Measurements from ENCODE around the gene CANX.
A peak's percentile ranks its signal among the peaks of the same experiment; 100 is the strongest.
"Not testable (repeated sequence)": the region's sequence is repeated elsewhere in the genome, so short reads cannot be mapped to it uniquely, and the experiment has no call there.

CANX gene, protein sequence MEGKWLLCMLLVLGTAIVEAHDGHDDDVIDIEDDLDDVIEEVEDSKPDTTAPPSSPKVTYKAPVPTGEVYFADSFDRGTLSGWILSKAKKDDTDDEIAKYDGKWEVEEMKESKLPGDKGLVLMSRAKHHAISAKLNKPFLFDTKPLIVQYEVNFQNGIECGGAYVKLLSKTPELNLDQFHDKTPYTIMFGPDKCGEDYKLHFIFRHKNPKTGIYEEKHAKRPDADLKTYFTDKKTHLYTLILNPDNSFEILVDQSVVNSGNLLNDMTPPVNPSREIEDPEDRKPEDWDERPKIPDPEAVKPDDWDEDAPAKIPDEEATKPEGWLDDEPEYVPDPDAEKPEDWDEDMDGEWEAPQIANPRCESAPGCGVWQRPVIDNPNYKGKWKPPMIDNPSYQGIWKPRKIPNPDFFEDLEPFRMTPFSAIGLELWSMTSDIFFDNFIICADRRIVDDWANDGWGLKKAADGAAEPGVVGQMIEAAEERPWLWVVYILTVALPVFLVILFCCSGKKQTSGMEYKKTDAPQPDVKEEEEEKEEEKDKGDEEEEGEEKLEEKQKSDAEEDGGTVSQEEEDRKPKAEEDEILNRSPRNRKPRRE

DNA sequence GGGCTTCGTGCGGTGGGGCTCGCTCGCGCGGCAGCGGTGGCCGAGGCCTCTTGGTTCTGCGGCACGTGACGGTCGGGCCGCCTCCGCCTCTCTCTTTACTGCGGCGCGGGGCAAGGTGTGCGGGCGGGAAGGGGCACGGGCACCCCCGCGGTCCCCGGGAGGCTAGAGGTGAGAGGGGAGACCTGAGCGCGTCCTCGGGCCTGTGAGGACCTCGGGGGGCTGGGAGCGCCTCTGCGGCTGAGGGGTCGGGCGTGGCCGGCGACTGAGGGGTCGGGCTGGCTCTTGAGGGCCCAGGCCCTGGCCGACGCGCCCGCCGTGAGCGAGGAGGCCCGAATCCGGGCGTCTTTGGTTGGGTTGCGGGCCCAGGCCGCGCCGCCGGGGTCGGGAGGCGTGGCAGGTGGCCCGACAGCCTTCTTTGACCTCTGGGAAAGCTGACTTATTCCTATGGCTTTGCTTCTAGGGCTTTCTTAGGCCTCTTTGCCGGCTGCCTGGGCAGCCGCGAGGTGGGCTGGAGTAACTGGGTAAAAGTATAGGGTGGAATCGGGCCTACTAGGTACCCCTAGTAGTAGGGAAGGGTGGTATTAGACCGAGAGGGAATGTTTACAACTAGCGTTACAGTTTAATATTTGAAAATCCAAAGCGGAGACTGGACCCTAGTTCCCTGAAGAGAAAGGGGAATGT is at the start of gene CANX:
TSS of gene CANX (plus strand) at position 33 of the 681 bp plus-strand sequence. CDS start 6,715 bp downstream, outside the sequence.
- DNase-seq = no peak

DNA sequence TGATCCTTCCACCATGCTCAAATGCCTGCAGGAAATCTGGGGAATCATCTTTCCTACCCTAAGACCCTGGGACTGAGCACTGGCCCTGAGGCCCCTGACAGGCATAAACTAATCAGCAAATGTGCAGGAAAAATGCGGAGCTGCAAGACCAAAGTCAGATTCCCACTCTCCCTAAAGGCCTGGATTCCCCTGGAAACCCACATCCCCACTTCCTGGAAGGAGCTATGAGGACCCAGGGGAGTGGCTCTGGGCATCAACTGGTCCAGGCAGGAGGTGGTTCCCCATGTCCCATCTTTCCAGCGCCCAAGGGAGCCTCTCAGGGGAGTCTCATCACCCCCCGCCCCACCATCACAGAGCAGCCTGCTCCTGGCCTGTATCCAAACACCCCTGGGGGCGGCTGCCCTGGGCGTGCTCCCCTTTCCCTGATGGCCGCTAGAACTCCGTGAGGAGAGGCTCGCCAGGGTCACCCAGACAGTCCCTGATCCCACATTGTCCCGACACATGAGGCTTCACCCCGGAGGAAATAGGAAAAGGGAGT is 49.5 kb upstream of the CANX start:
- not testable (repeated sequence) for DNase-seq

DNA sequence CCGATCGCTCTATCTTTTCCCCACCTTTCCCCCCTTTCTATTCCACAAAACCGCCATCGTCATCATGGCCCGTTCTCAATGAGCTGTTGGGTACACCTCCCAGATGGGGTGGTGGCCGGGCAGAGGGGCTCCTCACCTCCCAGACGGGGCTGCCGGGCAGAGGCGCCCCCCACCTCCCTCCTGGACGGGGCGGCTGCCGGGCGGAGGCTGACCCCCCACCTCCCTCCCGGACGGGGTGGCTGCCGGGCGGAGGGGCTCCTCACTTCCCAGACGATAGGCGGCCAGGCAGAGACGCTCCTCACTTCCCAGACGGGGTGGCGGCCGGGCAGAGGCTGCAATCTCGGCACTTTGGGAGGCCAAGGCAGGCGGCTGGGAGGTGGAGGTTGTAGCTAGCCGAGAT is 48.5 kb upstream of the CANX start:
- DNase-seq = not testable (repeated sequence)

DNA sequence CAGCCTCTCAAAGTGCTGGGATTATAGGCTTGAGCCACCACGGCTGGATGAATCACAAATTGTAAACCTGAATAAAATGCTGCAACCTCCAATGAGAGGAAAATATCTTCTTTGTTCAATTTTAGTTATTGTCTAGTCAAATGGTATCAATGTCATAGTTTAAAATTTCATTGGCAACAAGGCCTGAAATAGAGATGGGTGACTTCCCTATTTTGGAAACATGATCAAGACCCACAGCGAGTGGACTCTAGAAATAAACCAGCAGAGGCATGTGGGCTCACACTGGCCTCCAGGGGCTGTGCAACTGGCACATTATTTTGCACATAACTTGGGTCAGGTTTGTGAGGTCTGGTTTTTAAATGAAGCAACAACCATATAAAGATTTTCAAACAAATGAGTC is 45.6 kb upstream of the CANX start:
- not testable (repeated sequence) for DNase-seq

DNA sequence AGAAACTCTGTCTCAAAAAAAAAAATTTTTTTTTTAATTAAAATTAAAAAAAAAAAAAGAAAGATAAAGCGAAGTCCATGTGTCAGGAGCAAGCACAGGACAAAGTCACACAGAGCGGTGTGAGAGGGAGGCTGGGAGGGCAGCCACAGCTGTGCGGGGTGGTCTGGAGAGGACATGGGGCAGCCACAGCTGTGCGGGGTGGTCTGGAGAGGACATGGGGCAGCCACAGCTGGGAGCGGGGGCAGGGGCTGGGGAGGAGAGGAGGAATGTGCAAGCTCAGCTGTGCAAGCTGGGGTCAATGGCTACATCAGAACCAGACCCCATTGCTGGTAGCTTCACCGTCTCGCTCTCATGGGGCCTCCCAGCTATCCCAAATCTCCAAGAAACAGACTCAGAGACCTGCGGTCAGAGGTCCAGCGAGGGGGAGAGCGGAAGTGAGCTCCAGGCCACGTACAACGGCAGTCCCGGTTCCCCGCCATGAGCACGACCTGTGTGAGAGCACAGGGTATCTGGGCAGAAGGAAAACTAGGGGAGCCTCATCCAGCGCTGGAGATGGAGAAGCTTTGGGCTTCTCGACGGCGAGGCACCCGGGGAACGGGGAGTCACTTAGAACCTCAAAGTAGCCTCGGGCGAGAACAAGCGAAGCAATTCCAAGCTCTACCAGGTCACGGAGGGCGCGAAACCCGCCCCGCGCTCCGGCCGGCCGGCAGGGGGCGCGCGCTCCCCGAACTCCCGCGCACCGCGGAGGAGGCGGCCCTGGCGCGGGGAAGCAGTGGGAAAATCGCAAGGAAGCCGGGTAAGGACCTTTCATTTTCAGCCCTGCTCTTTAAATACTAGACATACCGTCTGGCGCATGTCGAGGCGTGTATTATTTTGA is 41.2 kb upstream of the CANX start:
- not testable (repeated sequence) for DNase-seq

DNA sequence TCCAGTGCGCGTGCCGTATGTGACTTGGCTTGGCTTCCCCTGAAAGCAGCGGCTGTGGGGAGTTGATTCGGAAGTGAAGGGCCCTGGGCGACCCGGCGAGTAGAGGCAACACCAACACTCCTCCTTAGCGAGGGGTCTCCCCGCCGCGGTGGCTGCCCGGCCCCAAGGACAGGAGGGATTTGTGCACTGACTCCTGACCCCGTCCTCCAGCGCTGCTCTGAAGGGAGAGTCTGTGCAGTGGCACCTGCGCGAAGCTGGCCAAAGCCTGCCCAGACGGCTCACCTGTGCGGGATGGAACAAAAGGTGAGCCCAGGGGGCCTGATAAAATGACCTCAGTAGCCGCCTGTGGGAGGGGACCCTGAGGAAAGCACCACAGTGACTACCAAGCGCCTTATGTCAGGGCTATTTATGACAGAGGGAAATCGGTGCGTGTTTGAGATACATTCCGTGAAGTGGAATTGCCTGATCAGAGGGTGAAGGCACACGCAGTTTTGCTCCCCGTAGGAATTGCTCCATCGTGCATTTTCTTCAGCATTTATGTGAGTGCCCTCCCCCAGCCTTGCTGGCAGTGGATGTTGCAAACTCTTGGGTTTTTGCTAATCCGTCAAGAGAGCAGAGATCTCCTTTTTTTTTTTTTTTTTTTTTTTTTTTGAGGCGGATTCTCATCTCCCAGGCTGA is 40.4 kb upstream of the CANX start:
- not testable (repeated sequence) for DNase-seq

DNA sequence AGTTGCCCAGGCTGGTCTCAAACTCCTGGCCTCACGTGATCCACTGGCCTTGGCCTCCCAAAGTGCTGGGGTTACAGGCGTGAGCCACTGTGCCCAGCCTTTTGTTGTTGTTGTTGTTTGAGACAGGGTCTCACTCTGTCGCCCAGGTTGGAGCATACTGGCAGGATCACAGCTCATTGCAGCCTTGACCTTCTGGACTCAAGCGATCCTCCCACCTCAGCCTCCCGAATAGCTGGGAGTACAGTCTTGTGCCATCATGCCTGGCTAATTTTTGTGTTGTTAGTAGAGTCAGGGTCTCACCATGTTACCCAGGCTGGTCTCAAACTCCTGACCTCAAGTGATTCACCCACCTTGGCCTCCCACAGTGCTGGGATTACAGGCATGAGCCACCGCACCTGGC is 37.1 kb upstream of the CANX start:
- not testable (repeated sequence) for DNase-seq

DNA sequence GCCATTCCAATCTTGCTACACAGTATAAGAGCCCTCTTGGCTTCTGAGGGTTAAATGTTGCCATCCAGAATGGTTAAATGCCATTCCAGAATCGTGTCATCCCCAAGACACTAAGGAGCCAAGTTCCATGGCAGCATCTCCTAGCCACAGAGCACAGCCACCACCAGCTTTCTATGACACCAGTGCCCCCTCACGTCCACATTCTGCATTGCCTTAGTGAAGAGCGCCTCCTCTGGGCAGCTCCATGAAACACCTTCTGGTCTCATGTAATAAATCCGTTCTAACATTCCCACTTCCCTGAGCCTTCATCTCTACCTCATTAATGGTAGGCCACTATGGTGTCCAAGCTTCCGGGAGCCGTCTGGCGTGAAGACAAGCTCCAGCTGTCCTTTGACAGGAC is 30.4 kb upstream of the CANX start:
- no peak for DNase-seq

DNA sequence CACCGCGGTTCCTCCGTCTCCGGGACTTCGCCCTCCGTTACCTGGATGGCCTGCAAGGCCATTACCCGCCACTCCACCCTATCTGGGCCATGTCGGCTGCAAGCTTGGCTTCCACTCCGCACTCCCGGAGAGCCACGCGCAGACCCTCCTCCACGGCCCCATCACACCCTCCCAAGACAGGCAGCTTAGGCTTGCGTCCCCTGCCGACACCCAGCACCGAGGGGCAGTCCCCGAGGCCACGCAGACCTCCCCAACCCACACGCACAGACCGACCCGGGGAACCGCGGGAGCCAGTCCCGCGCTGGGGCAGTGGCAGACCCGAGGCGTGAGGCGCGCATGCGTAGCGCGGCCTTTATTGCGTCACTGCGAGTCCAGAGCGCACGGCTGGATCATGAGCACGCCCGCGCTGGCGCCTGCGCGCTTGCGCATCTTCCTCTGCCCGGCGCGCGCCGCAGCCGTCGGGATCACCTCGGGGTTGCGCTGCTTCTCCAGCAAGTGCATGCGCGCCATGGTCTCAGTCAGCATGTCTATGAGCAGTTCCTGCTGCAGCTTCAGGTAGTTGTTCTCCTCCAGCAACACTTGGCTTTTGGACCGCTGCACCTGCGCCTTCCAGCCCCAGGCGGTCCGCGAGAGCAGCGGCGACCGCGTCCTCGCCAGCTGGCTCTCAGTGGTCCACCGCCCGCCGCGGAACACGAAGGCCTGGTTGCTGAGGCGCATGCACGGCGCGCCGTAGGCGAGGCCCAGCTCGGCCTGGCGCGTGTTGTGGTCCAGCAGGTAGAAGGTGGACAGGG is 20.3 kb upstream of the CANX start:
- DNase-seq = peak; percentile 89

DNA sequence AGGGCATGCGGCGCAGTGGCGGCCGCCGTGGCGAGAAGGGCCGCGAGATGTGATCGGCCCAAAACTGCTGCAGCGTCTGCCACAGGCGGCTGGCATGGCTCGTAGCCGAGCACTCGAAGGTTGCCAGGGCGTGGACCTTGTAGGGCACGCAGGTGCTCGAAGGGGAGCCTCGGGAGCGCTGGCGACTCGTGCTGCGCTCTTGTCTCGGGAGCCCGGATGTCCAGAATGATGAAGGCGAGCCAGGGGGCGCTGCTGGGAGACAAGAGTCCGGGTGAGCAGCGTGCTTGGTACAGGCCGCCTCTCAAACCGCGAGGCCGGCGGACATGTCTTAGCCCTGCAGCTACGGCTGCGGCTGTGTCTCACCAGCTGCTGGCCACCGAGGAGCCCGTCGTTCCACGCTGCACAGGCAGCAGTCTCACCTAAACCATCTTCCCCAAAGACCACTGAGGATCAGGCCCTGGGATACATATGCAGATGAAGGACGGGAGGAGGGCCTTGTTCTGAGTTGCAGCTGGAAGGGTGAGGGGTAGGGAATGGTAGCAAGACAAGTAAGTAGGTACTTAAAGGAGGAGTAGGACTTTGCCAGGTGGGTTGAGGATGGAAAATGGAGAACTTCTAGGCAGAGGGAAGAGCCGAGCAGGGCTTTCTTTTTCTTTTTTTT is 19.6 kb upstream of the CANX start:
- no peak for DNase-seq

DNA sequence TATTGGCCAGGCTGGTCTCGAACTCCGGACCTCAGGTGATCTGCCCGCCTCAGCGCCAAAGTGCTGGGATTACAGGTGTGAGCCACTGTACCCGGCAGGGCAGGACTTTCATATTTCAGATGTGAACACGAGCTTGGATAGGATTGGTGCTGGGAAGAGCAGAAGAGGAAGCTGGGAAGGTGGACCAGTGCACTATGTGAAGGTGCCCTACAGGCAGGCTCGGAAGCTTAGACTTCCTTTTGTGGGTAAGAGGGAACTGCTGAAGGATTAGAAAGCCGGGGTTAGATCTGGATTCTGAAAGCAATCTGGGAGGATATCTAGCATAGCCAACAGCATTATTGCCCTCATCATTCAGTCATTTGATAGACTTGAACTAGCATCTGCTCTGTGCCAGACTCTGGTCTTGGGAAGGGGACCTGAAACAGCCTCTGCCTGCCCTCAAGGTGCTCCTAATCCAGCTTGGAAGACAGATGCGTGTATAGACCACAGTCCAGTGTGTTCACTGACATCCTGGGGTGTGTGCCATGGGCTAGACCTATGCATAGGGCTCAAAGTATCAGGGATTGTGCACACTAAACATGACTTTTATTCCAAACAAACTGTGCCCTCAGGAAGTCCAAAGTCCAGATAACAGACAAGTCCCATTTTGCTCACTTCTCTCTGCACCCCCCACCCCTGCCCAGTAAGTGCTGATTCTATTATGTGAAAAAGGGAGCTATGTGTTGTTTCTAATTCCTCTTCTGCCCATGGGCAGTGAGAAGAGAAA is 18.6 kb upstream of the CANX start:
- no peak for DNase-seq

DNA sequence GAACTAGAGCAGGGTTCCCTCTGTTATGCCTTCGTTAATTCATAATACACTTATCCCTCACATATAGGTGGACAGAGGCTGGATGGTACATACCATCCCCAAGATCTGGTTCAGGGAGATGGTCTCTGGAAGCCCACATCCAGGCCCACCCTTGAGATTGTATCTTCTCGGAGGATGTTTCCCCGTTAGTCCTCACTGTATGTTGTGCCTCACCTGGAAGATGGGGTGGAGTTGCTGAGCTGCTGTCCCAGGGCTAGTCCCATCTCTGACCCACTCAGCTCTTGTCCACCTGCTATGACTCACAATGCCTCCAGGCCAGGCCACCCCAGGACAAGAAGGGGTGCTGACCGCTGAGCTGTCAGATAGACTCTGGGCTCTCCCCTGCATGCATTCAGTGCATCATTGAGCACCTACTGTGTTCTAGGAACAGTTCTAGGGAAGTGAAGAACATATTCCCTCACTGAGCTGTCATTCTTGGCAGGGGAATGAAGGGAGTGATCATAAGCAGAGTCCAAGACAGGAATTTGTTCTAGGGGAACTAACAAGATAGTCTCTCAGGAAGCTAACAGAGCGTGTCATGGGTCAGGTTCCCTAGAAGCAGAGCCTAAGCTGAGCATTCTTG is 17.9 kb upstream of the CANX start, which contains the start of gene CBY3:
TSS of gene CBY3 (minus strand) at position 255 of the 622 bp plus-strand sequence. CDS start at position 139, 116 bp downstream.
- DNase-seq = no peak

DNA sequence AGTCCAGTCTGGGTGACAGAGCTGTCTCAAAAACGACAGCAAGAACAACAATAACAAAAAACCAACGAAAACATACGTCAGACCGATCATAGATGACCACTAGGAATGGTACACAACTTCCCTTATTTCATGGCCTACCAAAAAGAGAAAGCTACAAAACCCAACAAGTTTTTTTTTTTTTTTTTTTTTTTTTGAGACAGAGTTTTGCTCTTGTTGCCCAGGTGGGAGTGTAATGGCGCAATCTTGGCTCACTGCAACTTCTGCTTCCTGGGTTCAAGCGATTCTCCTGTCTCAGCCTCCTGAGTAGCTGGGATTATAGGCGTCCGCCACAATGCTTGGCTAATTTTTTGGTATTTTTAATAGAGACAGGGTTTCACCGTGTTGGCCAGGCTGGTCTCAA is 9.6 kb upstream of the CANX start:
- DNase-seq = not testable (repeated sequence)

DNA sequence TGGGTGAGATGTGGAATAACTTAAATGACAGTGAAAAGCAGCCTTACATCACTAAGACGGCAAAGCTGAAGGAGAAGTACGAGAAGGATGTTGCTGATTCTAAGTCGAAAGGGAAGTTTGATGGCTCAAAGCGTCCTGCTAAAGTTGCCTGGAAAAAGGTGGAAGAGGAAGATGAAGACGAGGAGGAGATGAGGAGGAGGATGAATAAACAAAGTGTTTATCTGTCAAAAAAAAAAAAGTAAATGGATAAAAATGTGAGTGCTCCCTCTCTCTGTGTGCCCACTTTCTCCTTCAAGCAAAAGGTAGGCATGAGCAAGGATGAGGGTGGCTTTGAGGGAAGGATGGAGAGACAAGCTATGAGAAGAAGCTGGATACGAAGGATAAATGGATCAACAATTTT is 4.2 kb upstream of the CANX start:
- DNase-seq = no peak

DNA sequence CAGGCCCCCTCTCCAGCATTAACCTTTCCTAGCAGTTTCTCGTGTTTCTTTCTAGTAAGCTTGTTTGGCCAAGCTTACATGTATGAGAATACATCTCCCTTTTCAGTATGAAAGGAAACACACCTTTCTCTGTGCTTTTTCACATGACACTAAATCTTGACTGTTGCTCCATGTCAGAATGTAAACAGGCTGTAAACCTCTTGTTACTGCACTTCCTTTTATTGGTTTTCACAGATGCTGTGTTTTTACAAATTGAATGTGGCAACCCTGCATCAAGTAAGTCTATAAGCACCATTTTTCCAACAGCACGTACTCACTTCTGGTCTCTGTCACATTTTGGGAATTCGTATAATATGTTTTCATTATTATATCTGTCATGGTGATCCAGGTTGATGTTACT is 2.2 kb upstream of the CANX start:
- DNase-seq = no peak

DNA sequence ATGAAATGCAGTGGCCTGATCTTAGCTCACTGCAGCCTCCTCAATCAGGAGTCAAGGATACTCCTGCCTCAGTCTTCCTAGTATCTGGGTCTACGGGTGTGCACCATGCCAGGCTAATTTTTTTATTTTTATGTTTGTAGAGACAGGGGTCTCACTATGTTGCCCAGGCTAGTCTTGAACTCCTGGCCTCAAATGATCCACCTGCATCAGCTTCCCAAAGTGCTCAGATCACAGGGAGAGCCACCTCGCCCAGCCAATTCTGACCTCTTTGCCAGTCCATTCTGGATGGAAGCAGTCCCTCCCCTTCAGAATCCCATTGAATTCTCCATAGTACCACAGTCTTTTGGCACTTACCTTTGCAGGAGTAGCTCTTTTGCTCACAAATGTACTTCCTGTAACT is 1.7 kb upstream of the CANX start:
- DNase-seq = no peak

DNA sequence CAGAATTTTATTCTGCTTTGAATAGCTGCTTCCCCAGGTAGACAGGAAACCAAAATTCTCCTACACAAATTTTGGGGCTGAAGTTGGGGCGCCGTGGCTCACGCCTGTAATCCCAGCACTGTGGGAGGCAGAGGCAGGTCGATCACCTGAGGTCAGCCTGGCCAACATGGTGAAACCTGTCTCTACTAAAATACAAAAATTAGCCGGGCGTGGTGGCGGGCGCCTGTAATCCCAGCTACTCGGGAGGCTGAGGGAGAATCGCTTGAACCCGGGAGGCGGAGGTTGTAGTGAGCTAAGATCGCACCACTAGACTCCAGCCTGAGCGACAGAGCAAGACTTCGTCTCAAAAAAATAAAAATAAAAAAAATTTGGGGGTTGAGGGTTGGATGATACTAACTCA is 1.2 kb upstream of the CANX start:
- DNase-seq = not testable (repeated sequence)

DNA sequence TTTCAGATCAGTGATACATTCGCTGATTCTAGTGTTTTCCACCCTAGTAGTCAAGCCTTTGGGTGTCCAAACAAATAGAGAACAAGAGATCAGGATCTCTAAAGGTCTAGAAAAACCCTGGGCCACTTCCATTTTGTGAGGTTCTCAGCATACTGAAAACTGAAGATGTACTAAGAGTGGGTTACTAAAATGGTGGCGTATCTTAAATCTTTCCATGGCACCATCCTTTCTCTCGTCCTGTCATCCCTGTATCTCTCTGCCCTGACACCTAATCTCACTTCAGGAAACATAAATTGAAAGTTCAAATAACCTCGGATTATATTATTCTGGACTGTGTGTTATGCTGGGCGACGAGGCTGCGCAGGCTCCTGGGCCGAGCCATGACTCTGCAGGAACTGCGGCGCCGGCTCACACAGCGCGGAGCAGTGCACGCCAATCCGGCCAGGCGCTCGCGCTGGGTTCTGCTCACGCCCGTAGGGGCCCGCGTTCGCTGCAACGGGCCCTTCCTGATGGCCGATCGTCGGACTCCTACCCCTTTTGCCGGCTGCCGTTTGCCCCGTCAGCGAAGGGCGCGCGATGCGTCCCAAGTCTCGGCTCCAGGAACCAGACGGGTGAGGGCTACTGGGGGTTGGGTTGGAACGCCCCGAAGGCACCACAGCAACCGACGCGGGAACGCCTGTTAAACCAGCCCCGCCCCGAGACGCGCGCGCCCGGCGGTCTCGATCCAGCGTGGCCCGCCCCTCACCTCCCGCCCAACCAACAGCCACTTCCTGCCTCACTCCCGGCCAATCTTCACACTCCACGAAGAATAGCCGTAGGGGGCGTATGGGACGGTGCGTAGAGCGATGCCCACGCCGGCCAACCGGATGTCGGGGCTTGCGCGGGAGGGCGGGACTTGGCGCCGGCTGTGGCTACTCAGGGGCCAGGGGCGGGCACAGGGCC is 503 bp upstream of the CANX start:
- DNase-seq = peak; percentile 79
